ENCODE results near the gene XPOT.

DNA sequence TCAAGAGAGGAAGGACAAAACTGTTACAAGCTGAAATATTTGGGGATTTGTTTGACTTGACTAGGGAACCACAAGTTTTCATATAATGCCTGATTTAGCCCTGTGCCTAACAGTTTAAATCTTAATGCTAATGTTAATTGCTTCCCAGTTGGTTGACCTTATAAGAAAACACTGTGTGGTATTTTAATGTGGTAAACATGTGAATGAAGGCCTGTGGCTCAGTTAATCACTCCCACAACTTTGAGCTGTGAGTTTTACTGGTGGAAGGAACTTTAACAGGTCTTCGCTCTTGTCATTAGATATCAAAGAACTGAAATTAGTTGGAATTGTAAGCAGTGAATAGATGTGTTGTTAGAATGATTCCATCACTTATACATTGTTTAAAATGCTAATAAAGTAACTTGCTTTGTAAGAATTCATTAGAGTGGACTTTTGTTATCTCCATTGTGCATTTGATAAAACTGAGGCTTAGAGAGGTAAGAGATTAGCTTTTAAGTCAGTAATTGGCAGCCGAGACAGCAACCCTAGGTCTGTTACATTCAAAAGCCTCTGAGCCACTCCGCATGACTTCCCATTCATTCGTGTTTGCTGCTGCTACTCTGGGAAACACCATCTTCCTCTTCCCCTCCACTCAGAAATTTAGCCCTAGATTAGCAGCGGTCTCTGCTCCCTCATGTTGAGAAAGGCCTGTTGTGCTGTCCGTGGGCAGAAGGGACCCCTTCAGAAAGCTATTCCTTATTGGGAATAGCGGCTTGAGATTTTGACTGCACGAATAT lies 46.7 kb downstream of the XPOT start:
- TF ChIP-seq POLR2A (IDR thresholded peaks at IDR 0.05) = no peak
- TF ChIP-seq, protein P1, sequence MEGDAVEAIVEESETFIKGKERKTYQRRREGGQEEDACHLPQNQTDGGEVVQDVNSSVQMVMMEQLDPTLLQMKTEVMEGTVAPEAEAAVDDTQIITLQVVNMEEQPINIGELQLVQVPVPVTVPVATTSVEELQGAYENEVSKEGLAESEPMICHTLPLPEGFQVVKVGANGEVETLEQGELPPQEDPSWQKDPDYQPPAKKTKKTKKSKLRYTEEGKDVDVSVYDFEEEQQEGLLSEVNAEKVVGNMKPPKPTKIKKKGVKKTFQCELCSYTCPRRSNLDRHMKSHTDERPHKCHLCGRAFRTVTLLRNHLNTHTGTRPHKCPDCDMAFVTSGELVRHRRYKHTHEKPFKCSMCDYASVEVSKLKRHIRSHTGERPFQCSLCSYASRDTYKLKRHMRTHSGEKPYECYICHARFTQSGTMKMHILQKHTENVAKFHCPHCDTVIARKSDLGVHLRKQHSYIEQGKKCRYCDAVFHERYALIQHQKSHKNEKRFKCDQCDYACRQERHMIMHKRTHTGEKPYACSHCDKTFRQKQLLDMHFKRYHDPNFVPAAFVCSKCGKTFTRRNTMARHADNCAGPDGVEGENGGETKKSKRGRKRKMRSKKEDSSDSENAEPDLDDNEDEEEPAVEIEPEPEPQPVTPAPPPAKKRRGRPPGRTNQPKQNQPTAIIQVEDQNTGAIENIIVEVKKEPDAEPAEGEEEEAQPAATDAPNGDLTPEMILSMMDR (IDR thresholded peaks at IDR 0.05) = no peak
- TF ChIP-seq POLR2AphosphoS5 (IDR thresholded peaks at IDR 0.05) = no peak
